Measurements from ENCODE around the gene MED26. TPM values are rescaled to one million over a fixed set of nuclear protein-coding genes. Genes with fewer than 3 reads are reported as not detected.

Gene MED26
- total RNA-seq, 3 donors from 2014 or later, result 5.6 to 10.0 (median 7.5) TPM

GRCh38 chr19:16591803-16592556, 36.0 kb downstream of the MED26 start:
- Histone ChIP-seq H3K27ac (no peak overlapping the region), H3K9me3 (no peaks in the 10 kb centered on the region), H3K27me3 (no peaks in the 10 kb centered on the region), H3K4me3 (no peak overlapping the region), H3K4me1 (peaks cover 9 to 29% of the 10 kb centered on the region in 2 donors), H3K36me3 (no peaks in the 10 kb centered on the region)
- DNase-seq (ENCODE audit: low spot score in 2 of 2), result no peak
- TF ChIP-seq POLR2A (IDR thresholded peaks at IDR 0.05) (no peak), POLR2AphosphoS5 (IDR thresholded peaks at IDR 0.05) (no peak), CTCF (IDR thresholded peaks at IDR 0.05) (no peak)
- intact Hi-C loops (cut with DNase I; ENCODE audit: low total_unique reads), result no loop called here

- Histone ChIP-seq H3K4me1 (peaks cover 9 to 36% of the 10 kb centered on the region in 2 donors), H3K27me3 (no peaks in the 10 kb centered on the region), H3K27ac (no peak overlapping the region), H3K36me3 (no peaks in the 10 kb centered on the region), H3K4me3 (no peak overlapping the region), H3K9me3 (no peaks in the 10 kb centered on the region)
- intact Hi-C loops (cut with DNase I; ENCODE audit: low total_unique reads), result no loop called here
- TF ChIP-seq POLR2AphosphoS5 (IDR thresholded peaks at IDR 0.05) (no peak), CTCF (IDR thresholded peaks at IDR 0.05) (no peak), POLR2A (IDR thresholded peaks at IDR 0.05) (no peak)
- no peak for DNase-seq (ENCODE audit: low spot score in 2 of 2)
Observed at GRCh38 chr19:16590876-16591802, 36.9 kb downstream of the MED26 start.

GRCh38 chr19:16589917-16590316, 38.1 kb downstream of the MED26 start:
- Histone ChIP-seq H3K27me3 (no peaks in the 10 kb centered on the region), H3K36me3 (no peaks in the 10 kb centered on the region), H3K9me3 (no peaks in the 10 kb centered on the region), H3K27ac (no peak overlapping the region), H3K4me3 (no peak overlapping the region), H3K4me1 (peaks cover 13 to 36% of the 10 kb centered on the region in 2 donors)
- intact Hi-C loops (cut with DNase I; ENCODE audit: low total_unique reads), result no loop called here
- DNase-seq (ENCODE audit: low spot score in 2 of 2), result no peak
- TF ChIP-seq POLR2A (IDR thresholded peaks at IDR 0.05) (no peak), CTCF (IDR thresholded peaks at IDR 0.05) (no peak), POLR2AphosphoS5 (IDR thresholded peaks at IDR 0.05) (no peak)

- H3K4me1 ChIP-seq, result peaks cover 15 to 36% of the 10 kb centered on the region in 2 donors
- TF ChIP-seq CTCF (IDR thresholded peaks at IDR 0.05), result no peak
- TF ChIP-seq POLR2A (IDR thresholded peaks at IDR 0.05), result no peak
- TF ChIP-seq POLR2AphosphoS5 (IDR thresholded peaks at IDR 0.05), result no peak
Observed at GRCh38 chr19:16588824-16589577, 39.0 kb downstream of the MED26 start.

More at GRCh38 chr19:16588824-16589577, 39.0 kb downstream of the MED26 start:
- no peaks in the 10 kb centered on the region for H3K27me3 ChIP-seq
- DNase-seq (ENCODE audit: low spot score in 2 of 2), result no peak
- no peak overlapping the region for H3K4me3 ChIP-seq
- H3K9me3 ChIP-seq, result no peaks in the 10 kb centered on the region
- no peaks in the 10 kb centered on the region for H3K36me3 ChIP-seq
- intact Hi-C loops (cut with DNase I; ENCODE audit: low total_unique reads), result no loop called here
- H3K27ac ChIP-seq, result peak overlapping the region; percentile 13 to 30
